ENCODE measurements around the gene CDH4. TPM values are rescaled to one million over a fixed set of nuclear protein-coding genes. Genes with fewer than 3 reads are reported as not detected.

Gene CDH4
- total RNA-seq, 3 donors from 2014 or later (not counting 1 experiment from before 2014, with no cell fraction given) = 0.18 TPM; not detected in 2

GRCh38 chr20:61891476-61891875, 639.4 kb downstream of the CDH4 start:
- Mint-ChIP-seq H3K4me1 (peaks cover 8 to 12% of the 10 kb centered on the region in 2 donors), H3K27ac (no peak overlapping the region), H3K27me3 (ENCODE audit: low read depth in 2 of 2) (peaks cover 0 to 13% of the 10 kb centered on the region in 2 donors), H3K4me3 (no peak overlapping the region), H3K36me3 (no peaks in the 10 kb centered on the region), H3K9me3 (peaks cover 10 to 12% of the 10 kb centered on the region in 2 donors)
- ATAC-seq (no peak), DNase-seq (no peak)
- H3K27me3 ChIP-seq (ENCODE audit: control insufficient read depth, insufficient read depth, low read length) = no peaks in the 10 kb centered on the region
- no peak overlapping the region for H3K27ac ChIP-seq (ENCODE audit: low read length)
- no peaks in the 10 kb centered on the region for H3K9me3 ChIP-seq (ENCODE audit: control insufficient read depth, insufficient read depth, low read length)
- TF ChIP-seq, protein P1, sequence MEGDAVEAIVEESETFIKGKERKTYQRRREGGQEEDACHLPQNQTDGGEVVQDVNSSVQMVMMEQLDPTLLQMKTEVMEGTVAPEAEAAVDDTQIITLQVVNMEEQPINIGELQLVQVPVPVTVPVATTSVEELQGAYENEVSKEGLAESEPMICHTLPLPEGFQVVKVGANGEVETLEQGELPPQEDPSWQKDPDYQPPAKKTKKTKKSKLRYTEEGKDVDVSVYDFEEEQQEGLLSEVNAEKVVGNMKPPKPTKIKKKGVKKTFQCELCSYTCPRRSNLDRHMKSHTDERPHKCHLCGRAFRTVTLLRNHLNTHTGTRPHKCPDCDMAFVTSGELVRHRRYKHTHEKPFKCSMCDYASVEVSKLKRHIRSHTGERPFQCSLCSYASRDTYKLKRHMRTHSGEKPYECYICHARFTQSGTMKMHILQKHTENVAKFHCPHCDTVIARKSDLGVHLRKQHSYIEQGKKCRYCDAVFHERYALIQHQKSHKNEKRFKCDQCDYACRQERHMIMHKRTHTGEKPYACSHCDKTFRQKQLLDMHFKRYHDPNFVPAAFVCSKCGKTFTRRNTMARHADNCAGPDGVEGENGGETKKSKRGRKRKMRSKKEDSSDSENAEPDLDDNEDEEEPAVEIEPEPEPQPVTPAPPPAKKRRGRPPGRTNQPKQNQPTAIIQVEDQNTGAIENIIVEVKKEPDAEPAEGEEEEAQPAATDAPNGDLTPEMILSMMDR (IDR thresholded peaks at IDR 0.05) = no peak
- 56% methylated on average over 6 of the region's 6 CpGs for WGBS (ENCODE audit: insufficient coverage)
- no peaks in the 10 kb centered on the region for H3K36me3 ChIP-seq (ENCODE audit: control insufficient read depth, insufficient read depth, low read length)
- peaks cover 6% of the 10 kb centered on the region for H3K4me1 ChIP-seq (ENCODE audit: control insufficient read depth, insufficient read depth, low read length)
- intact Hi-C loops (cut with micrococcal nuclease) = loop anchor here (10.0 kb wide), 1 partner anchor 1947 kb away; the partner anchor contains the start of genes FAM217B and PPP1R3D
- H3K4me3 ChIP-seq (ENCODE audit: low read length) = no peak overlapping the region

GRCh38 chr20:61891916-61892649, 640.0 kb downstream of the CDH4 start:
- Mint-ChIP-seq H3K27ac (no peak overlapping the region), H3K4me1 (peaks cover 7 to 8% of the 10 kb centered on the region in 2 donors), H3K36me3 (no peaks in the 10 kb centered on the region), H3K4me3 (no peak overlapping the region), H3K27me3 (ENCODE audit: low read depth in 2 of 2) (peaks cover 0 to 13% of the 10 kb centered on the region in 2 donors), H3K9me3 (peaks cover 10 to 12% of the 10 kb centered on the region in 2 donors)
- DNase-seq = no peak
- no peak overlapping the region for H3K4me3 ChIP-seq (ENCODE audit: low read length)
- no peaks in the 10 kb centered on the region for H3K36me3 ChIP-seq (ENCODE audit: control insufficient read depth, insufficient read depth, low read length)
- no peaks in the 10 kb centered on the region for H3K27me3 ChIP-seq (ENCODE audit: control insufficient read depth, insufficient read depth, low read length)
- no peak overlapping the region for H3K27ac ChIP-seq (ENCODE audit: low read length)
- peaks cover 4% of the 10 kb centered on the region for H3K4me1 ChIP-seq (ENCODE audit: control insufficient read depth, insufficient read depth, low read length)
- ATAC-seq = no peak
- no peaks in the 10 kb centered on the region for H3K9me3 ChIP-seq (ENCODE audit: control insufficient read depth, insufficient read depth, low read length)
- intact Hi-C loops (cut with micrococcal nuclease) = loop anchor here (10.0 kb wide), 1 partner anchor 1947 kb away; the partner anchor contains the start of genes FAM217B and PPP1R3D
- TF ChIP-seq, protein P1 (IDR thresholded peaks at IDR 0.05) = no peak
- WGBS (ENCODE audit: insufficient coverage) = 86% methylated on average over 6 of the region's 6 CpGs

- WGBS (ENCODE audit: insufficient coverage) = 92% methylated on average over 22 of the region's 22 CpGs
- DNase-seq (no peak), ATAC-seq (no peak)
- no peaks in the 10 kb centered on the region for H3K27me3 ChIP-seq (ENCODE audit: control insufficient read depth, insufficient read depth, low read length)
- peaks cover 0 to 3% of the 10 kb centered on the region in 2 donors for H3K27me3 Mint-ChIP-seq (ENCODE audit: low read depth in 2 of 2)
- H3K4me1 Mint-ChIP-seq = peaks cover 0 to 5% of the 10 kb centered on the region in 2 donors
- H3K9me3 Mint-ChIP-seq = peaks cover 3 to 4% of the 10 kb centered on the region in 2 donors
- no peak overlapping the region for H3K27ac Mint-ChIP-seq
- TF ChIP-seq, protein P1 (IDR thresholded peaks at IDR 0.05) = no peak
- H3K36me3 Mint-ChIP-seq = no peaks in the 10 kb centered on the region
- no peak overlapping the region for H3K4me3 ChIP-seq (ENCODE audit: low read length)
- H3K36me3 ChIP-seq (ENCODE audit: control insufficient read depth, insufficient read depth, low read length) = no peaks in the 10 kb centered on the region
- no peak overlapping the region for H3K27ac ChIP-seq (ENCODE audit: low read length)
- H3K9me3 ChIP-seq (ENCODE audit: control insufficient read depth, insufficient read depth, low read length) = no peaks in the 10 kb centered on the region
- no peak overlapping the region for H3K4me3 Mint-ChIP-seq
- H3K4me1 ChIP-seq (ENCODE audit: control insufficient read depth, insufficient read depth, low read length) = no peaks in the 10 kb centered on the region
- intact Hi-C loops (cut with micrococcal nuclease) = loop anchor here (10.0 kb wide), 1 partner anchor 1950 kb away; the partner anchor contains the start of genes FAM217B and PPP1R3D
Observed at GRCh38 chr20:61895016-61895415, 643.0 kb downstream of the CDH4 start.
